IMR-90 (cell line): ENCODE results near the gene FAM20B. TPM values are rescaled to one million over a fixed set of nuclear protein-coding genes. Genes with fewer than 3 reads are reported as not detected.

ENCODE experiments used
- ATAC-seq: fragments of 200-7000 bp; cut with Tn5 transposase; 2 replicates; pipeline ENCODE4 v1.9.1; 2020; ENCODE audit warnings: low read depth, mild to moderate bottlenecking, moderate library complexity
- BruUV-seq: library from RNA; stranded (reverse); fragments of 400-500 nt; replicated peaks from 2 replicates; lab custom pipeline; 2021; lab: Mats Ljungman, UMichigan
- CTCF ChIA-PET: fragments of 300-600 bp; formaldehyde crosslinking; extraction: SDS; loops from one replicate; lab custom pipeline; 2021; ENCODE audit warnings: antibody characterized with exemption; lab: Yijun Ruan, JAX
- POLR2A ChIA-PET: fragments of 300-600 bp; sonication (Branson Sonifier 250); formaldehyde crosslinking; loops from one replicate; lab custom pipeline; 2022; ENCODE audit warnings: antibody characterized with exemption; ENCODE audit not compliant: unreplicated experiment; lab: Charles Lee
- DNase-seq: peaks from one replicate; pipeline ENCODE4 v3.0.0; 2013
- H2AFZ ChIP-seq: replicated peaks from 2 replicates; pipeline ENCODE3; 2013; ENCODE audit warnings: low read length, mild to moderate bottlenecking; ENCODE audit not compliant: poor library complexity
- H2AK5ac ChIP-seq: 2 replicates; pipeline ENCODE4 v1.6.1; 2013; ENCODE audit warnings: low read depth, low read length, inconsistent platforms
- H2AK9ac ChIP-seq: replicated peaks from 2 replicates; pipeline ENCODE3; 2013; ENCODE audit warnings: mild to moderate bottlenecking, low read depth, low read length, moderate library complexity; ENCODE audit not compliant: poor library complexity
- H2BK120ac ChIP-seq: 2 replicates; pipeline ENCODE4 v1.6.1; 2013; ENCODE audit warnings: low read depth, low read length, inconsistent platforms
- H2BK15ac ChIP-seq: 3 replicates; pipeline ENCODE4 v1.6.1; 2013; ENCODE audit warnings: low read depth, low read length, inconsistent platforms
- H2BK20ac ChIP-seq: 2 replicates; pipeline ENCODE4 v1.6.1; 2013; ENCODE audit warnings: low read depth, mild to moderate bottlenecking, inconsistent platforms, low read length, moderate library complexity
- H2BK5ac ChIP-seq: 2 replicates; pipeline ENCODE4 v1.6.1; 2013; ENCODE audit warnings: mild to moderate bottlenecking, low read depth, low read length, inconsistent platforms; ENCODE audit not compliant: poor library complexity, severe bottlenecking
- H3K14ac ChIP-seq: replicated peaks from 2 replicates; pipeline ENCODE4 v1.6.1; 2013; ENCODE audit warnings: low read depth, low read length, inconsistent platforms
- H3K18ac ChIP-seq: 2 replicates; pipeline ENCODE4 v1.6.1; 2013; ENCODE audit warnings: low read depth, low read length, control low read depth
- H3K23ac ChIP-seq: 2 replicates; pipeline ENCODE4 v1.6.1; 2013; ENCODE audit warnings: low read depth, low read length, inconsistent platforms
- H3K27ac ChIP-seq: 2 replicates; pipeline ENCODE4 v1.5.1; 2013; ENCODE audit warnings: mild to moderate bottlenecking, control low read depth, low read length; ENCODE audit not compliant: insufficient read depth
- H3K27me3 ChIP-seq: 2 replicates; pipeline ENCODE4 v1.6.1; 2013; ENCODE audit warnings: low read length; ENCODE audit not compliant: control insufficient read depth, insufficient read depth
- H3K36me3 ChIP-seq: 2 replicates; pipeline ENCODE4 v1.6.1; 2013; ENCODE audit warnings: low read length, mixed read lengths; ENCODE audit not compliant: control insufficient read depth, insufficient read depth
- H3K4ac ChIP-seq: 2 replicates; pipeline ENCODE4 v1.6.1; 2013; ENCODE audit warnings: low read depth, low read length, inconsistent platforms
- H3K4me1 ChIP-seq: 2 replicates; pipeline ENCODE4 v1.6.1; 2013; ENCODE audit warnings: low read length, mixed read lengths; ENCODE audit not compliant: control insufficient read depth, insufficient read depth
- H3K4me2 ChIP-seq: 2 replicates; pipeline ENCODE4 v1.6.1; 2013; ENCODE audit warnings: low read depth, mild to moderate bottlenecking, control low read depth, low read length, moderate library complexity
- H3K4me3 ChIP-seq: 2 replicates; pipeline ENCODE4 v1.5.1; 2013; ENCODE audit warnings: low read depth, mild to moderate bottlenecking, control low read depth, low read length, moderate library complexity; ENCODE audit not compliant: insufficient read depth
- H3K56ac ChIP-seq: 2 replicates; pipeline ENCODE4 v1.6.1; 2013; ENCODE audit warnings: low read length, inconsistent platforms; ENCODE audit not compliant: insufficient read depth; ENCODE audit errors: extremely low read depth
- H3K79me1 ChIP-seq, 2 experiments: 2 replicates each; pipeline ENCODE4 v1.6.1; 2013; ENCODE audit warnings: low read length in 2 of 2, inconsistent platforms in 1 of 2, low read depth in 1 of 2
- H3K9ac ChIP-seq: 2 replicates; pipeline ENCODE4 v1.6.1; 2013; ENCODE audit warnings: low read depth, low read length, control low read depth
- H3K9me1 ChIP-seq: 2 replicates; pipeline ENCODE4 v1.6.1; 2013; ENCODE audit warnings: low read length, inconsistent platforms; ENCODE audit not compliant: insufficient read depth
- H3K9me3 ChIP-seq: 2 replicates; pipeline ENCODE4 v1.6.1; 2013; ENCODE audit warnings: low read length; ENCODE audit not compliant: control insufficient read depth, insufficient read depth
- H4K20me1 ChIP-seq: 2 replicates; pipeline ENCODE4 v1.6.1; 2013; ENCODE audit warnings: low read length, inconsistent platforms; ENCODE audit not compliant: insufficient read depth
- H4K5ac ChIP-seq: 2 replicates; pipeline ENCODE4 v1.6.1; 2013; ENCODE audit warnings: mild to moderate bottlenecking, low read depth, low read length, control low read depth
- H4K8ac ChIP-seq, 2 experiments: 2 replicates each; pipeline ENCODE4 v1.6.1; 2013; ENCODE audit warnings: low read depth in 2 of 2, low read length in 2 of 2, control low read depth in 1 of 2, inconsistent platforms in 1 of 2
- H4K91ac ChIP-seq: 2 replicates; pipeline ENCODE4 v1.6.1; 2013; ENCODE audit warnings: low read depth, low read length, inconsistent platforms; ENCODE audit not compliant: insufficient read depth
- BHLHE40 ChIP-seq: fragments of 150-350 bp; IDR thresholded peaks from 2 replicates; pipeline ENCODE4 v1.6.1; 2016; ENCODE audit warnings: mild to moderate bottlenecking, low read depth, low read length
- CEBPB ChIP-seq: IDR thresholded peaks from 2 replicates; pipeline ENCODE4 v1.6.1; 2012; ENCODE audit warnings: low read depth, low read length, improper control_type of control experiment
- CHD1 ChIP-seq: IDR thresholded peaks from 2 replicates; pipeline ENCODE4 v1.6.1; 2012; ENCODE audit warnings: low read depth, low read length, improper control_type of control experiment
- CTCF ChIP-seq: conservative IDR thresholded peaks from 2 replicates; pipeline ENCODE4 v1.5.1; 2012; ENCODE audit warnings: mild to moderate bottlenecking, low read depth, low read length, improper control_type of control experiment
- ELK1 ChIP-seq: fragments of 150-350 bp; IDR thresholded peaks from 2 replicates; pipeline ENCODE4 v1.6.1; 2016; ENCODE audit warnings: low read depth, mild to moderate bottlenecking, low read length, moderate library complexity, borderline replicate concordance
- FOS ChIP-seq: fragments of 150-350 bp; IDR thresholded peaks from 2 replicates; pipeline ENCODE4 v1.6.1; 2016; ENCODE audit warnings: low read depth, low read length
- MAFK ChIP-seq: IDR thresholded peaks from 2 replicates; pipeline ENCODE4 v1.6.1; 2012; ENCODE audit warnings: low read depth, low read length, improper control_type of control experiment
- MAZ ChIP-seq: IDR thresholded peaks from 2 replicates; pipeline ENCODE4 v1.6.1; 2012; ENCODE audit warnings: low read depth, mild to moderate bottlenecking, low read length, improper control_type of control experiment, moderate library complexity, borderline replicate concordance
- MXI1 ChIP-seq: IDR thresholded peaks from 2 replicates; pipeline ENCODE4 v1.6.1; 2012; ENCODE audit warnings: low read depth, mild to moderate bottlenecking, low read length, moderate library complexity, borderline replicate concordance
- NFE2L2 ChIP-seq: fragments of 150-350 bp; IDR thresholded peaks from 2 replicates; pipeline ENCODE4 v1.6.1; 2016; ENCODE audit warnings: low read depth, mild to moderate bottlenecking, low read length
- POLR2A ChIP-seq: IDR thresholded peaks from 2 replicates; pipeline ENCODE4 v1.6.1; 2012; ENCODE audit warnings: mild to moderate bottlenecking, low read depth, low read length
- RAD21 ChIP-seq: IDR thresholded peaks from 2 replicates; pipeline ENCODE4 v1.6.1; 2012; ENCODE audit warnings: low read length, improper control_type of control experiment
- RCOR1 ChIP-seq: IDR thresholded peaks from 2 replicates; pipeline ENCODE4 v1.6.1; 2012; ENCODE audit warnings: mild to moderate bottlenecking, low read length, improper control_type of control experiment; ENCODE audit not compliant: insufficient replicate concordance
- RFX5 ChIP-seq: IDR thresholded peaks from 2 replicates; pipeline ENCODE4 v1.8.0; 2012; ENCODE audit warnings: low read depth, mild to moderate bottlenecking, low read length, moderate library complexity
- SMC3 ChIP-seq: fragments of 150-350 bp; IDR thresholded peaks from 2 replicates; pipeline ENCODE4 v1.6.1; 2016; ENCODE audit warnings: low read depth, mild to moderate bottlenecking, antibody characterized with exemption, low read length, moderate library complexity
- USF2 ChIP-seq: fragments of 150-350 bp; IDR thresholded peaks from 2 replicates; pipeline ENCODE4 v1.6.1; 2017; ENCODE audit warnings: mild to moderate bottlenecking, antibody characterized with exemption, low read length, low read depth
- WGBS, 2 experiments: methylation state at CpG; one replicate each; pipeline versions ENCODE4 v1.1.5 to v1.1.7; 2013; ENCODE audit warnings: missing lambda C conversion rate in 2 of 2; ENCODE audit not compliant: insufficient read length in 1 of 2; ENCODE audit errors: extremely low coverage in 2 of 2; 5-methylcytosine and 5-hydroxymethylcytosine counted together
- dilution Hi-C: fragments of 300-500 bp; cut with HindIII; formaldehyde crosslinking; loops from one replicate; pipeline ENCODE4 v1.14.3; 2018; ENCODE audit warnings: low sequenced_read_pairs; ENCODE audit not compliant: unreplicated experiment
- in situ Hi-C: fragments of 300-500 bp; cut with MboI; formaldehyde crosslinking; loops from 3 replicates; pipeline ENCODE4 v1.14.3; 2019; ENCODE audit warnings: low sequenced_read_pairs, inconsistent platforms, mixed read lengths
- intact Hi-C: fragments of 100-400 bp; cut with micrococcal nuclease; formaldehyde crosslinking; loops from 2 replicates; pipeline ENCODE4 v1.10.0; 2022
- polyA plus RNA-seq, 3 experiments: library from polyadenylated mRNA; depleted of rRNA; stranded (reverse); fragments of >200 nt; gene quantifications; 2 replicates each; pipeline ENCODE4 v1.2.3, GENCODE V29; 2012; ENCODE audit warnings: low replicate concordance in 1 of 3
- total RNA-seq: library from RNA; depleted of rRNA; stranded (reverse); fragments of >200 nt; gene quantifications from 2 replicates; pipeline ENCODE4 v1.2.3, GENCODE V29; 2012

FAM20B gene
- total and polyA plus RNA-seq, 2 of the 4 experiments (the other 2 are of a cell fraction) = 17.1 to 38.4 TPM

GRCh38 chr1:179089827-179090482 lies 64.3 kb downstream of the FAM20B start:
- Histone ChIP-seq H3K36me3 (peaks cover 39% of the 10 kb centered on the region), H3K14ac (no peak overlapping the region), H3K27ac (no peak overlapping the region), H2AK9ac (peak overlapping the region; percentile 58), H3K79me1 (peaks cover 0 to 68% of the 10 kb centered on the region in 2 experiments; a peak in 2 of 4 replicates), H2AK5ac (no peak overlapping the region), H3K23ac (no peak overlapping the region), H2BK5ac (no peak overlapping the region), H3K9me1 (peaks cover 23% of the 10 kb centered on the region), H2BK20ac (no peak overlapping the region), H3K27me3 (no peaks in the 10 kb centered on the region), H3K4me2 (no peak overlapping the region), H3K4me1 (peaks cover 9% of the 10 kb centered on the region), H4K5ac (no peak overlapping the region), H4K91ac (no peak overlapping the region), H2AFZ (no peak overlapping the region), H3K4ac (no peak overlapping the region), H3K18ac (no peak overlapping the region), H4K20me1 (peaks cover 3% of the 10 kb centered on the region; the same call in 1 of the 2 replicates), H3K9me3 (no peaks in the 10 kb centered on the region), H3K4me3 (no peak overlapping the region), H2BK15ac (no peak overlapping the region), H3K9ac (no peak overlapping the region), H3K56ac (no peak overlapping the region), H4K8ac (no peak overlapping the region), H2BK120ac (no peak overlapping the region)
- DNase-seq (no peak), ATAC-seq (no peak)
- in situ Hi-C loops (no loop called here), intact Hi-C loops (no loop called here), dilution Hi-C loops (no loop called here)
- CTCF ChIA-PET = interaction anchor here (1.2 kb wide), 1 partner anchor 30 kb away, joined by 3 read pairs; no protein-coding TSS in a partner anchor
- BruUV-seq = no TSS peak
- POLR2A ChIA-PET = no interaction called here
- TF ChIP-seq CEBPB (no peak), CTCF (no peak), CHD1 (no peak), MXI1 (no peak), SMC3 (no peak), ELK1 (no peak), RFX5 (no peak), NFE2L2 (no peak), RAD21 (no peak), FOS (no peak), MAFK (no peak), USF2 (no peak), MAZ (no peak), RCOR1 (no peak), BHLHE40 (no peak), POLR2A (no peak)
- WGBS, 2 experiments = 100% methylated on average over 1 of the region's 16 CpGs; no CpG with 5 or more reads in 1 of the 2 experiments
